ENCODE results near the gene COX7A1. TPM values are rescaled to one million over a fixed set of nuclear protein-coding genes. Genes with fewer than 3 reads are reported as not detected.

The COX7A1 gene
- 1.6 to 7.1 TPM (median 2.6 TPM) in 3 replicates for polyA plus RNA-seq
- 3.0 TPM for polyA plus RNA-seq (2011; ENCODE audit: low read depth)
- 3.3 and 49.1 TPM in 2 replicates for polyA plus RNA-seq (2011; cell fraction: cytosol; rRNA removed)
- polyA plus RNA-seq (2011; cell fraction: nucleus; rRNA removed): 0.53 and 1.0 TPM in 2 replicates
- polyA plus RNA-seq (2012; ENCODE audit: low replicate concordance): 6.5 and 34.7 TPM in 2 replicates
- polyA minus RNA-seq: 0.79 to 2.8 TPM (median 1.8 TPM) in 3 replicates
- polyA minus RNA-seq (2011; cell fraction: cytosol; rRNA and poly(A)+ RNA removed): 3.6 TPM
- not detected in 2 replicates for polyA minus RNA-seq (2011; cell fraction: nucleus; rRNA and poly(A)+ RNA removed)

GRCh38 chr19:36152352-36153091, at the start of gene COX7A1:
Gene COX7A1, minus strand, starts transcription at chr19:36152447. Its CDS starts 40 bp downstream, at chr19:36152407.
- Histone ChIP-seq H3K27ac (ENCODE audit: control insufficient read depth, insufficient read depth, low read length) (no peak within 1 kb of the TSS), H3K4me3 (ENCODE audit: control insufficient read depth in 2 of 3, extremely low read depth in 1 of 3, insufficient read depth in 2 of 3, low read depth in 1 of 3, low read length in 3 of 3) (peak within 1 kb of the TSS in 1 of 3 experiments; percentile 1), H4K20me1 (ENCODE audit: control insufficient read depth, extremely low read depth, insufficient read depth, low read length) (peaks cover 10% of the 10 kb centered on the region), H3K79me2 (ENCODE audit: control insufficient read depth, insufficient read depth, low read length) (no peaks in the 10 kb centered on the region), H3K9me1 (ENCODE audit: control insufficient read depth, extremely low read depth, insufficient read depth, low read length) (peaks cover 2% of the 10 kb centered on the region), H3K9ac (ENCODE audit: control insufficient read depth, extremely low read depth, insufficient read depth, low read length) (peak within 1 kb of the TSS; percentile 3), H3K36me3 (ENCODE audit: control insufficient read depth in 2 of 2, extremely low read depth in 1 of 2, insufficient read depth in 2 of 2, low read length in 2 of 2) (peaks cover 11 to 33% of the 10 kb centered on the region in 2 experiments), H3K9me3 (ENCODE audit: control insufficient read depth, low read depth, low read length) (no peaks in the 10 kb centered on the region), H2AFZ (ENCODE audit: control insufficient read depth, low read length) (no peak within 1 kb of the TSS), H3K4me2 (ENCODE audit: control insufficient read depth, extremely low read depth, insufficient read depth, low read depth, low read length) (peak within 1 kb of the TSS; percentile 62), H3K4me1 (ENCODE audit: control insufficient read depth, extremely low read depth, insufficient read depth, low read length) (peaks cover 41% of the 10 kb centered on the region), H3K27me3 (ENCODE audit: control insufficient read depth, extremely low read depth, insufficient read depth, low read length) (no peaks in the 10 kb centered on the region)
- dilution Hi-C loops (cut with MboI; ENCODE audit: extremely low pct_ligation_motif_present, low sequenced_read_pairs): no loop called here
- peak; percentile 23 for FAIRE-seq
- no peak for TF ChIP-seq EZH2 (IDR thresholded peaks at IDR 0.05; ENCODE audit: low read length)
- TF ChIP-seq, protein P1, sequence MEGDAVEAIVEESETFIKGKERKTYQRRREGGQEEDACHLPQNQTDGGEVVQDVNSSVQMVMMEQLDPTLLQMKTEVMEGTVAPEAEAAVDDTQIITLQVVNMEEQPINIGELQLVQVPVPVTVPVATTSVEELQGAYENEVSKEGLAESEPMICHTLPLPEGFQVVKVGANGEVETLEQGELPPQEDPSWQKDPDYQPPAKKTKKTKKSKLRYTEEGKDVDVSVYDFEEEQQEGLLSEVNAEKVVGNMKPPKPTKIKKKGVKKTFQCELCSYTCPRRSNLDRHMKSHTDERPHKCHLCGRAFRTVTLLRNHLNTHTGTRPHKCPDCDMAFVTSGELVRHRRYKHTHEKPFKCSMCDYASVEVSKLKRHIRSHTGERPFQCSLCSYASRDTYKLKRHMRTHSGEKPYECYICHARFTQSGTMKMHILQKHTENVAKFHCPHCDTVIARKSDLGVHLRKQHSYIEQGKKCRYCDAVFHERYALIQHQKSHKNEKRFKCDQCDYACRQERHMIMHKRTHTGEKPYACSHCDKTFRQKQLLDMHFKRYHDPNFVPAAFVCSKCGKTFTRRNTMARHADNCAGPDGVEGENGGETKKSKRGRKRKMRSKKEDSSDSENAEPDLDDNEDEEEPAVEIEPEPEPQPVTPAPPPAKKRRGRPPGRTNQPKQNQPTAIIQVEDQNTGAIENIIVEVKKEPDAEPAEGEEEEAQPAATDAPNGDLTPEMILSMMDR (optimal IDR thresholded peaks at IDR 0.05 in 1 of 3, IDR thresholded peaks at IDR 0.05 in 1 of 3, conservative IDR thresholded peaks at IDR 0.05 in 1 of 3; ENCODE audit: extremely low read depth in 1 of 3, insufficient read depth in 2 of 3, low read length in 3 of 3): no peak
- DNase-seq (ENCODE audit: low read depth, low spot score): no peak

DNA sequence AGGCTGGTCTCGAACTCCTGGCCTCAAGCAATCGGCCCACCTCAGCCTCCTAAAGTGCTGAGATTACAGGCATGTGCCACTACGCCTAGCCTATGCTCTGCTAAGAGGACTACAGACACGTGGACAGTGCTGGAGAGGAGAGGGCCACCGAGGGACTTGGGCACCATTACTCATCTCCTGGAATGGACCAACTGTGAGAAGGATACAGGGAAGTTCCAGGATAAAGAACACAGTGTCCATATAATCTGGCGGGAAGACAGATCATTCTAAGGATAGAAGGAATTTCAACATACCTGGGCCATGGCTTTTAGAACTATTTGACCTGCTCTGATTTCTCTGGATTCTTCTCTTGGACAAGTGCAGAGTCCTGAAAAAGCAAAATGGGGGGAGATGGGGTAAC, 49.4 kb upstream of the COX7A1 start:
- FAIRE-seq (no peak), DNase-seq (ENCODE audit: low read depth, low spot score) (no peak)
- dilution Hi-C loops (cut with MboI; ENCODE audit: extremely low pct_ligation_motif_present, low sequenced_read_pairs): no loop called here
- no peaks in the 10 kb centered on the region for H3K9me1 ChIP-seq (ENCODE audit: control insufficient read depth, extremely low read depth, insufficient read depth, low read length)
- no peaks in the 10 kb centered on the region for H3K27me3 ChIP-seq (ENCODE audit: control insufficient read depth, extremely low read depth, insufficient read depth, low read length)
- no peak overlapping the region for H3K4me2 ChIP-seq (ENCODE audit: control insufficient read depth, extremely low read depth, insufficient read depth, low read depth, low read length)
- H3K4me1 ChIP-seq (ENCODE audit: control insufficient read depth, extremely low read depth, insufficient read depth, low read length): no peaks in the 10 kb centered on the region
- no peak overlapping the region for H3K9ac ChIP-seq (ENCODE audit: control insufficient read depth, extremely low read depth, insufficient read depth, low read length)
- no peak overlapping the region for H3K4me3 ChIP-seq (ENCODE audit: control insufficient read depth in 2 of 3, extremely low read depth in 1 of 3, insufficient read depth in 2 of 3, low read depth in 1 of 3, low read length in 3 of 3)
- H3K36me3 ChIP-seq (ENCODE audit: control insufficient read depth in 2 of 2, extremely low read depth in 1 of 2, insufficient read depth in 2 of 2, low read length in 2 of 2): no peaks in the 10 kb centered on the region
- no peaks in the 10 kb centered on the region for H3K9me3 ChIP-seq (ENCODE audit: control insufficient read depth, low read depth, low read length)
- H3K27ac ChIP-seq (ENCODE audit: control insufficient read depth, insufficient read depth, low read length): no peak overlapping the region
- TF ChIP-seq, protein P1 (optimal IDR thresholded peaks at IDR 0.05 in 1 of 3, IDR thresholded peaks at IDR 0.05 in 1 of 3, conservative IDR thresholded peaks at IDR 0.05 in 1 of 3; ENCODE audit: extremely low read depth in 1 of 3, insufficient read depth in 2 of 3, low read length in 3 of 3): no peak
- no peak for TF ChIP-seq EZH2 (IDR thresholded peaks at IDR 0.05; ENCODE audit: low read length)
- H3K79me2 ChIP-seq (ENCODE audit: control insufficient read depth, insufficient read depth, low read length): no peaks in the 10 kb centered on the region
- H4K20me1 ChIP-seq (ENCODE audit: control insufficient read depth, extremely low read depth, insufficient read depth, low read length): no peaks in the 10 kb centered on the region
- H2AFZ ChIP-seq (ENCODE audit: control insufficient read depth, low read length): no peak overlapping the region
